ENCODE data around the gene LRP5. TPM values are rescaled to one million over a fixed set of nuclear protein-coding genes. Genes with fewer than 3 reads are reported as not detected.

LRP5 gene
- total and polyA plus RNA-seq, 9 of the 15 experiments (the other 6 are each of a cell fraction or from before 2014, with no cell fraction given), result 0.48 to 44.2 (median 13.5) TPM

DNA sequence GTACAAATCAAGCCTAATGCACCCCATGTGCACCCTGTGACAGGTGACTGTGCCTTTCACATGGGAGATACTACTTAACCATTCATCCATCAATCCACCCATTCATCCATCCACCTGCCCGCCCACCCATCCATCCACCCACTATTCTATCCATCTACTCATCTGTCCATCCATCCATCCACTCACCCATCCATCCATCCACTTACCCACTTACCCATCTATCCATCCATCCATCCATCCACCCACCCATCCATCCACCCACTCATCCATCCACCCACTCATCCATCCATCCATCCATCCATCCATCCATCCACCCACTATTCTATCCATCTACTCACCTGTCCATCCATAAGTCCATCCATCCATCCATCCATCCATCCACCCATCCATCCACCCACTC lies 48.1 kb upstream of the LRP5 start (continued):
- TF ChIP-seq, protein P1, sequence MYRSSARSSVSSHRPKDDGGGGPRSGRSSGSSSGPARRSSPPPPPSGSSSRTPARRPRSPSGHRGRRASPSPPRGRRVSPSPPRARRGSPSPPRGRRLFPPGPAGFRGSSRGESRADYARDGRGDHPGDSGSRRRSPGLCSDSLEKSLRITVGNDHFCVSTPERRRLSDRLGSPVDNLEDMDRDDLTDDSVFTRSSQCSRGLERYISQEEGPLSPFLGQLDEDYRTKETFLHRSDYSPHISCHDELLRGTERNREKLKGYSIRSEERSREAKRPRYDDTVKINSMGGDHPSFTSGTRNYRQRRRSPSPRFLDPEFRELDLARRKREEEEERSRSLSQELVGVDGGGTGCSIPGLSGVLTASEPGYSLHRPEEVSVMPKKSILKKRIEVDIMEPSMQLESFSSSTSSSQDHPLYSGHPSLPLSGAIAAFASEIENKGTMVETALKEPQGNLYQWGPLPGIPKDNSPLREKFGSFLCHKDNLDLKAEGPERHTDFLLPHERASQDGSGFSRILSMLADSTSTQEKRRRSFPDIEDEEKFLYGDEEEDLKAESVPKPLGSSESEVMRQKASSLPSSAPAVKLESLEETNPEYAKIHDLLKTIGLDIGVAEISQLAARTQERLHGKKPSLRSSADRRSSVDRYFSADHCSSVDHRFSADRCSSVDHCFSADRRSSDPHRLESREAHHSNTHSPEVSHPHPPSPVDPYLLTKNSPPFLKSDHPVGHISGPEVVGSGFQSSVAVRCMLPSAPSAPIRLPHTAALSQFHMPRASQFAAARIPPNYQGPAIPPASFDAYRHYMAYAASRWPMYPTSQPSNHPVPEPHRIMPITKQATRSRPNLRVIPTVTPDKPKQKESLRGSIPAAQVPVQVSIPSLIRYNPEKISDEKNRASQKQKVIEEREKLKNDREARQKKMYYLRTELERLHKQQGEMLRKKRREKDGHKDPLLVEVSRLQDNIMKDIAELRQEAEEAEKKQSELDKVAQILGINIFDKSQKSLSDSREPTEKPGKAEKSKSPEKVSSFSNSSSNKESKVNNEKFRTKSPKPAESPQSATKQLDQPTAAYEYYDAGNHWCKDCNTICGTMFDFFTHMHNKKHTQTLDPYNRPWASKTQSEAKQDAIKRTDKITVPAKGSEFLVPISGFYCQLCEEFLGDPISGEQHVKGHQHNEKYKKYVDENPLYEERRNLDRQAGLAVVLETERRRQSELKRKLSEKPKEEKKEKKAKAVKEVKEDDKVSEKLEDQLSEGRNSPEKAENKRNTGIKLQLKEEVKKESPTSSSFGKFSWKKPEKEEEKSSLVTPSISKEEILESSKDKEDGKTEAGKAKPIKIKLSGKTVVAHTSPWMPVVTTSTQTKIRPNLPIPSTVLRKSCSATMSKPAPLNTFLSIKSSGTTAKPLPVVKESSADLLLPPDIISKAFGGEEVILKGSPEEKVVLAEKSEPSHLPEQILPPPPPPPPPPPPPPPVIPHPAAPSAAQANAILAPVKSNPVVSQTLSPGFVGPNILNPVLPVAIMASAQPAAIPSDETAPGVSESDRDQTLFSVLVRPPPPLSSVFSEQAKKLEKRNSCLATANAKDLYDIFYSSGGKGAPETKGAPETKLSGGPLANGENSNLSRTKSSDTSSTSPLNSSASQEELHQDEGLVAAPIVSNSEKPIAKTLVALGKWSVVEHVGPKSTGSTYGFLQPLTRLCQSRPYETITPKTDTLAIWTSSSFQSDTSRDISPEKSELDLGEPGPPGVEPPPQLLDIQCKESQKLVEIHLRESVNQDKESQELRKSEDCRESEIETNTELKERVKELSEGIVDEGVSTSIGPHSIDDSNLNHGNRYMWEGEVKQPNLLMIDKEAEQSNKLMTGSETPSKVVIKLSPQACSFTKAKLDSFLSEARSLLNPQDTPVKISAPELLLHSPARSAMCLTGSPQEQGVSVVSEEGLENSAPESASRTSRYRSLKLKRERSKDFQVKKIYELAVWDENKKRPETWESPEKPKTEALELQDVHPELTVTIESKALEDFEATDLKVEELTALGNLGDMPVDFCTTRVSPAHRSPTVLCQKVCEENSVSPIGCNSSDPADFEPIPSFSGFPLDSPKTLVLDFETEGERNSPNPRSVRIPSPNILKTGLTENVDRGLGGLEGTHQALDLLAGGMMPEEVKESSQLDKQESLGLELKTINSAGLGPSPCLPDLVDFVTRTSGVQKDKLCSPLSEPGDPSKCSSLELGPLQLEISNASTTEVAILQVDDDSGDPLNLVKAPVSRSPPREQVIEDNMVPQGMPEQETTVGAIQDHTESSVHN (IDR thresholded peaks at IDR 0.05; ENCODE audit: borderline replicate concordance in 1 of 2, low read depth in 1 of 2), result no peak
- TF ChIP-seq STAT5A (IDR thresholded peaks at IDR 0.05; ENCODE audit: borderline replicate concordance, low read length), result peak; percentile 28; the same call in 1 of the 2 replicates
- no peak for TF ChIP-seq HNRNPL (IDR thresholded peaks at IDR 0.05; ENCODE audit: low read depth, low read length)
- no peak for TF ChIP-seq POLR2A (conservative IDR thresholded peaks at IDR 0.05)
- no peak for TF ChIP-seq TSC22D4 (tag; IDR thresholded peaks at IDR 0.05)

Data from K562 (cell line).